SH-SY5Y (cell line): ENCODE measurements around the gene TRIP13.

Experiments used
- GATA2 ChIP-seq: IDR thresholded peaks from 2 replicates; pipeline ENCODE4 v1.6.1; 2011; ENCODE audit warnings: mild to moderate bottlenecking, low read depth, low read length
- GATA3 ChIP-seq: IDR thresholded peaks from 2 replicates; pipeline ENCODE4 v1.6.1; 2011; ENCODE audit warnings: low read depth, mild to moderate bottlenecking, low read length, moderate library complexity

The TRIP13 gene

GRCh38 chr5:903756-904096, 11.0 kb downstream of the TRIP13 start:
- no peak for TF ChIP-seq GATA2

GRCh38 chr5:905139-905642, 12.5 kb downstream of the TRIP13 start:
- TF ChIP-seq GATA3, result no peak
- TF ChIP-seq GATA2, result no peak

- TF ChIP-seq GATA2 (no peak), GATA3 (no peak)
Observed at GRCh38 chr5:907366-907910, 14.8 kb downstream of the TRIP13 start.

- TF ChIP-seq GATA2, result no peak
- no peak for TF ChIP-seq GATA3
Observed at GRCh38 chr5:908172-908571, 15.5 kb downstream of the TRIP13 start.

GRCh38 chr5:909086-909485, 16.4 kb downstream of the TRIP13 start:
- TF ChIP-seq GATA3, result no peak
- no peak for TF ChIP-seq GATA2

GRCh38 chr5:909994-910768, 17.5 kb downstream of the TRIP13 start:
- TF ChIP-seq GATA2, result no peak
- TF ChIP-seq GATA3, result no peak

- TF ChIP-seq GATA2 (no peak), GATA3 (no peak)
Observed at GRCh38 chr5:910769-911160, 18.1 kb downstream of the TRIP13 start.

GRCh38 chr5:911601-912000, 18.9 kb downstream of the TRIP13 start:
- TF ChIP-seq GATA2 (no peak), GATA3 (no peak)

- TF ChIP-seq GATA3 (no peak), GATA2 (no peak)
Observed at GRCh38 chr5:912280-913091, 19.8 kb downstream of the TRIP13 start.

GRCh38 chr5:914174-914573, 21.5 kb downstream of the TRIP13 start:
- no peak for TF ChIP-seq GATA3
- no peak for TF ChIP-seq GATA2

- TF ChIP-seq GATA3 (no peak), GATA2 (no peak)
Observed at GRCh38 chr5:914612-915011, 21.9 kb downstream of the TRIP13 start.

- TF ChIP-seq GATA2 (no peak), GATA3 (no peak)
Observed at GRCh38 chr5:915946-916345, 23.3 kb downstream of the TRIP13 start.

- TF ChIP-seq GATA2 (no peak), GATA3 (no peak)
Observed at GRCh38 chr5:916441-917293, 24.0 kb downstream of the TRIP13 start.

- TF ChIP-seq GATA2 (no peak), GATA3 (no peak)
Observed at GRCh38 chr5:919356-920000, 26.8 kb downstream of the TRIP13 start.
